T47D (cell line): ENCODE data around the gene SPTLC1.

Experiments
- DNase-seq, 2 experiments: peaks; one replicate each; pipeline versions ENCODE4 v3.0.0 to v3.0.0-alpha.2; 2011 to 2012; ENCODE audit warnings: low read depth in 1 of 2, low spot score in 1 of 2
- JUND ChIP-seq: IDR thresholded peaks from 2 replicates; pipeline ENCODE4 v1.6.1; 2012; ENCODE audit warnings: low read depth
- in situ Hi-C: cut with HindIII; loops from 2 replicates; pipeline ENCODE4 v1.10.0; 2016; ENCODE audit warnings: low sequenced_read_pairs, low pct_unique_long_range_greater_than_20kb

Gene SPTLC1

GRCh38 chr9:92048924-92049625, 66.1 kb downstream of the SPTLC1 start:
- no peak for TF ChIP-seq JUND
- no peak for DNase-seq
- in situ Hi-C loops, result no loop called here

- in situ Hi-C loops, result no loop called here
- no peak for TF ChIP-seq JUND
- no peak for DNase-seq
Measured at GRCh38 chr9:92047500-92047899, 67.7 kb downstream of the SPTLC1 start.

GRCh38 chr9:92046676-92047075, 68.5 kb downstream of the SPTLC1 start:
- no peak for DNase-seq
- in situ Hi-C loops, result no loop called here
- TF ChIP-seq JUND, result no peak

GRCh38 chr9:92044936-92045335, 70.3 kb downstream of the SPTLC1 start:
- no peak for TF ChIP-seq JUND
- in situ Hi-C loops, result no loop called here

DNA sequence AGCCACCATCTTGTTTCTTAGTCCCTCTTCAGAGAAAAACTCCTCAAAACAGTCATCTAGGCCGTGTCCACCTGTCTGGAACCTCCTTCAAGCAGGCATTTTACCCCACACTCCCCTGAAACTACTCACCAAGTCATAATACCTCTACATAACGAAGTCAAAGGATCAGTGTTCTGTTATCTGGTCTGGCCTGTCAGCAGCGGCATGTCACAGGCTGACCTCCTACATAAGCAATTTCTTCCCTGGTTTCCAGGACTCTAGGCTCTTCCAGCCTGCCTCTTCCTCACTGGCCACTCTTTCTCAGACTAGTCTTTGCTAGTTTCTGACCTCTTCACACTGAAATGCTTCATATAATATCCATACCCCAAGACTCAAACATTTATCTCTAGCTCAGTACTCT, 72.2 kb downstream of the SPTLC1 start:
- no peak for TF ChIP-seq JUND
- DNase-seq, result no peak
- in situ Hi-C loops, result no loop called here

More at GRCh38 chr9:92044936-92045335, 70.3 kb downstream of the SPTLC1 start:
- DNase-seq, result no peak

GRCh38 chr9:92042260-92042659, 73.0 kb downstream of the SPTLC1 start:
- TF ChIP-seq JUND, result no peak
- DNase-seq, result no peak
- in situ Hi-C loops, result no loop called here

DNA sequence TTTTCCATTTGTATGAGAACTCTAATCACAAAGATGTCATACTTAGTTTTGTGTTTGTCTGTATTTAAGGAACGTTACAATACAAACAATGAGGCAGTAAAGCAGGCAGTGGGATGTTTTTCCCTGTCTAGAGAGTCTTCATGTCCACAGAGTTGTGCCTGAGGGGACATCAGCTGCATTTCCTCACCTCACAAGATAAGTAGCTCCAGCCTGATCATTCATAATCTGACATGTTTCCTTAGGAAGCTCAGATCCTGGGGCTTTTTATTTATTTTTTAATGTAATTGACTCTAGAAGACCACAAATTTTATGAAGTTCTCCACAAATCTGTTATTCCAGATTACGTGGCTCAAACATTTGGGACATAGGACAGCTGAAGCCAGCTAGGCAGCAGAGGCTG, 78.5 kb downstream of the SPTLC1 start:
- in situ Hi-C loops, result no loop called here

DNA sequence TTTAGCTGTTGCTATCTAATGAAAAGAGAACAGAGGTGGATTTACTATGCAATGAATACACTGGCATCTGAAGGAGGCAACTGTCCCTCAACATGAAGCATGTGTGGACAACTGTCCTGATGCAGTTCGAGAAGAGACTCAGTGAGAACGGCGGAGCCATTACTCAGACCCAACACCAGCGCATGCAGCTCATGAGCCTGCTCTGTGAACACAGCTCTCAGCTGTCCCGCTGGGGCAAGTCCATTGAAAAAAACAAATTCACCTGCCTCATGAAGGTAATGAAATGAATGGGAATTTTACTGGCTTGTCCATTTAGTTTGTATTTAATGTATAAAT, 78.8 kb downstream of the SPTLC1 start:
- no peak for DNase-seq
- no peak for TF ChIP-seq JUND
- in situ Hi-C loops, result no loop called here

More for the DNA sequence above, 78.5 kb downstream of the SPTLC1 start:
- no peak for TF ChIP-seq JUND
- DNase-seq, result no peak

DNA sequence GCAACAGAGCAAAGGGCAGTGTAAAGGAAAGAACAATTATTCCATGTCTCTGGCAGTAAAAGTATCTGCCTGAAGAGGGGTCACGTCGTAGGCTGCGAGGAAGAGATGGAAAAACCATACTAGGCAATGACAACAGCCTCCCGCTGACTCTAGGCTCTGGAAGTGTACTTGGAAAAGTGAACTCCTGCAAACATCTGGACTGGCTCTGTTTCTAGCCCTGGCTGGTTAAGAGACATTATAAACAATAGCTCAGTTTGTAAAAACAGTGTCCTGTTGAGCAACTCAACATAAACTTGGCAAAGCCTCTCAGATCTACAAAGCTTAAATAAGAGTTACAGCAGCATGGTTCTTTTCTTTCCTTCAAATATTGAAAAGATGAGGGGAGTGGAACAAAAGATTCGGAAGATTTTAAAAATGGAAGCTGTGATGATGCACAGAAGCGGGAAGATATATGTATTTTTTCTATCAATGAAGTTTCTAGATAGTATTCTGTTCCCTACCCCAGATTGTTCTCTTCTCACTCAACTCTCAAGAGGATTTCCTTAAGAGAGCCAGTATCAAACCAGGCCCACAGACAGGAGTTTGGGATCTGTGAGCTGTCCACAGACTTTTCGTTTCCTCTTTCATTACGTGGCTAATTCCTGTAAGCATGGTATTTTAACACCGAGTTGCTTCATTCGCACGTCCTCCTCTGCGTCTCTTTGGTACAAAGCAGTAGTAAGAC, 79.4 kb downstream of the SPTLC1 start:
- in situ Hi-C loops, result no loop called here
- TF ChIP-seq JUND, result no peak
- no peak for DNase-seq

DNA sequence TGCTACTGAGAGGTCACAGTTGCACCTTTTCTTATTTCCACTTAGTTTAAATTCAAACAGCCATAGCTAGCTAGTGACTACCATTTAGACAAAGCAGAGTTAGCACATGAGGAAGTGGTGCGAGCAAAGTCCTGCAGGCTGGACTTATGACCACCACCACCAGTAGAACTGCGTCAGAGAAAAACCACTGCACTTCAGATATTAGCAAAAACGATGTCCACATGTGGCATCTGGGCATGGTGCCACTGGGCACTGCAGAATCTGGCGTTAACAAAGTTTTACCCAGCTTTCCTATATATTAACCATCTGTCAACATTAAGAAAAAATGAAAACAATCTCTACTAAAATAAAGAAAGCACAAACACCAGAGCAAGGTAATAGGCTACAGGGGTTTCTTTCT, 80.1 kb downstream of the SPTLC1 start:
- DNase-seq, result no peak
- in situ Hi-C loops, result no loop called here
- TF ChIP-seq JUND, result no peak

DNA sequence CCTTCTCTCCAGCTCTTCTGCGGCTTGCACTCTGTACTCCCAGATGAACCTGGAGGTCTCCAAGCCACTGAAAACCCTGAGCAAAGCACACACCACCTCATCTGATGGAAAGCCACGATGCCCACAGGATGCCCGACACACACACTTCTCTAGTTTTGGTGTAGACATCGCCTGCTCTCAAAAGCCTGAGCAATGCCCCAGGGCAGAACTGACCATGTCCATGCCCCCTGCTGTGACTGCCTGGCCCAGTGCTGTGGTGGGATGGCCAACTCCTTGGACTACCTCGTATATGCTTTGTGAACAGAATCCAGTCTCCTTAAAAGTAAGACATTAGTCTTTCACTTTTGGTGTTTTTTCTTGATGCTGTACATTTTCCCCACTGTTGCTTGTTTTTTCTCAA, 81.2 kb downstream of the SPTLC1 start:
- TF ChIP-seq JUND, result no peak
- in situ Hi-C loops, result no loop called here
- DNase-seq, result no peak

GRCh38 chr9:92033307-92033706, 81.9 kb downstream of the SPTLC1 start:
- no peak for DNase-seq
- TF ChIP-seq JUND, result no peak
- in situ Hi-C loops, result no loop called here

DNA sequence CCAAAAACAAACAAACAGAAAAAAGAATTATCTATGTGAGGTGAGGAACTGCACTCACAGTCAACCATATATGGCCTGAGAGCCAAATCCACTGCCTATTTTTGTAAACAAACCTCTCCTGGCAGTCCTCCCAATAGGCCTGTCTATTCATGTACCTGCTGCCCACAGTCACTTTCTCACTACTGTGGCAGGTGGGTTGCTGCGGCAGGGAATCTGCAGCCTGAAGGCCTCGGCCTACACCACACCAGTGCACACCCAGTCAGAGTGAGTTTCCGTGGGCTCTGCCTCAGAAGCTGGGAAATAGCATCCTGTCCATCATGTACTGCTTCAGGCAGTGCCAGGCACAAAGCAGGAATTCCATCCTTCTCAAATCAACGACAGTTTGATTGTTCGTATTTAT, 82.3 kb downstream of the SPTLC1 start:
- no peak for DNase-seq

More for the DNA sequence above, 82.3 kb downstream of the SPTLC1 start:
- in situ Hi-C loops, result no loop called here
- TF ChIP-seq JUND, result no peak
